GM23248 (cell line): ENCODE data around the gene ETFA.

Experiments used
- EZH2 ChIP-seq: fragments of 200-600 bp; sonication (generic); IDR thresholded peaks from 2 replicates; pipeline ENCODE4 v1.6.1; 2018; ENCODE audit warnings: antibody characterized with exemption, mild to moderate bottlenecking; ENCODE audit not compliant: insufficient read depth, poor library complexity, severe bottlenecking
- EZH2phosphoT487 ChIP-seq: fragments of 200-600 bp; sonication (generic); IDR thresholded peaks from 2 replicates; pipeline ENCODE4 v1.6.1; 2018; ENCODE audit warnings: antibody characterized with exemption, moderate library complexity, mild to moderate bottlenecking, low read depth; ENCODE audit not compliant: insufficient read depth

DNA sequence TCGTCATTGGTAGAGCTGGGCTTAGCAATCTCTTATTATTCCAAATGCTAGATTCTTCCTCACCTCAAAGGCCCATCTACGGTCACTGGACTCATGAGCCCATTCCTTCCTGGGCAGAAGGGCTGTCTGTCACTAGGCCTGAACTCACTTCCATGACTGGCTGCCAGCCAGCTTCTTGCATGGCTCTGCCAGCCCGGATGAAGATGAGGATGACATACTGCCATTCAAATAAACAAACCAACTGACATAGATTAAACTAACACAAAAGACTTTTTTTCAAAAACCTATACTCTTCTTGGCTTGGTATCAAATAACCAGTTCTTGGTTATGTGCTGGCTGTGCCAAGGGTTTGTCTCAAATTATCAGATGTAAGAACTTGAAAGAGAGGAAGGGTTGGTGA lies 49.1 kb upstream of the ETFA start:
- TF ChIP-seq EZH2phosphoT487 (no peak), EZH2 (no peak)
